ENCODE data around the gene UHRF1. TPM values are rescaled to one million over a fixed set of nuclear protein-coding genes. Genes with fewer than 3 reads are reported as not detected.

The UHRF1 gene
- total and polyA plus RNA-seq, 2 of the 4 experiments (the other 2 are of a cell fraction) = 47.4 to 57.4 TPM

- TF ChIP-seq ELK1 (IDR thresholded peaks at IDR 0.05; ENCODE audit: borderline replicate concordance, low read depth, low read length) = no peak
- TF ChIP-seq MAZ (IDR thresholded peaks at IDR 0.05; ENCODE audit: borderline replicate concordance, low read depth, low read length) = peak; percentile 92; the same call in 1 of the 2 replicates
Observed at GRCh38 chr19:4976401-4977298, 67.3 kb downstream of the UHRF1 start (continued).
